Measurements from ENCODE around the gene PHOSPHO1.

The PHOSPHO1 gene

GRCh38 chr17:49204516-49204915 is 26.1 kb downstream of the PHOSPHO1 start:
- no peak for DNase-seq (ENCODE audit: low read depth)
- TF ChIP-seq POLR2A (IDR thresholded peaks at IDR 0.05; ENCODE audit: extremely low read depth, insufficient read length), result no peak
- no peak for TF ChIP-seq MYC (IDR thresholded peaks at IDR 0.05; ENCODE audit: low read depth, low read length)
- TF ChIP-seq MAX (IDR thresholded peaks at IDR 0.05; ENCODE audit: low read depth, low read length), result no peak
- no peak for TF ChIP-seq CTCF (IDR thresholded peaks at IDR 0.05; ENCODE audit: low read depth, low read length)
- H3K4me3 ChIP-seq (ENCODE audit: low read depth, low read length), result no peak overlapping the region

- DNase-seq (ENCODE audit: low read depth), result no peak
- TF ChIP-seq MAX (IDR thresholded peaks at IDR 0.05; ENCODE audit: low read depth, low read length) (no peak), CTCF (IDR thresholded peaks at IDR 0.05; ENCODE audit: low read depth, low read length) (no peak), MYC (IDR thresholded peaks at IDR 0.05; ENCODE audit: low read depth, low read length) (no peak), POLR2A (IDR thresholded peaks at IDR 0.05; ENCODE audit: extremely low read depth, insufficient read length) (no peak)
These were observed 26.8 kb downstream of the PHOSPHO1 start for GRCh38 chr17:49203796-49204195.

GRCh38 chr17:49201481-49201927 is 29.1 kb downstream of the PHOSPHO1 start:
- DNase-seq (ENCODE audit: low read depth), result no peak
- TF ChIP-seq CTCF (IDR thresholded peaks at IDR 0.05; ENCODE audit: low read depth, low read length) (no peak), MYC (IDR thresholded peaks at IDR 0.05; ENCODE audit: low read depth, low read length) (no peak), MAX (IDR thresholded peaks at IDR 0.05; ENCODE audit: low read depth, low read length) (no peak), POLR2A (IDR thresholded peaks at IDR 0.05; ENCODE audit: extremely low read depth, insufficient read length) (no peak)
- no peak overlapping the region for H3K4me3 ChIP-seq (ENCODE audit: low read depth, low read length)

More at GRCh38 chr17:49203796-49204195, 26.8 kb downstream of the PHOSPHO1 start:
- no peak overlapping the region for H3K4me3 ChIP-seq (ENCODE audit: low read depth, low read length)

- H3K4me3 ChIP-seq (ENCODE audit: low read depth, low read length), result no peak overlapping the region
- no peak for TF ChIP-seq MYC (IDR thresholded peaks at IDR 0.05; ENCODE audit: low read depth, low read length)
- peak; percentile 24 for DNase-seq (ENCODE audit: low read depth)
These were observed 30.0 kb downstream of the PHOSPHO1 start for GRCh38 chr17:49200423-49201083.

GRCh38 chr17:49198211-49198610 is 32.4 kb downstream of the PHOSPHO1 start:
- DNase-seq (ENCODE audit: low read depth), result no peak
- TF ChIP-seq MYC (IDR thresholded peaks at IDR 0.05; ENCODE audit: low read depth, low read length) (no peak), MAX (IDR thresholded peaks at IDR 0.05; ENCODE audit: low read depth, low read length) (no peak), CTCF (IDR thresholded peaks at IDR 0.05; ENCODE audit: low read depth, low read length) (no peak), POLR2A (IDR thresholded peaks at IDR 0.05; ENCODE audit: extremely low read depth, insufficient read length) (no peak)

GRCh38 chr17:49197346-49197998 is 33.1 kb downstream of the PHOSPHO1 start:
- H3K4me3 ChIP-seq (ENCODE audit: low read depth, low read length), result no peak overlapping the region
- no peak for DNase-seq (ENCODE audit: low read depth)
- TF ChIP-seq POLR2A (IDR thresholded peaks at IDR 0.05; ENCODE audit: extremely low read depth, insufficient read length), result no peak
- no peak for TF ChIP-seq CTCF (IDR thresholded peaks at IDR 0.05; ENCODE audit: low read depth, low read length)
- no peak for TF ChIP-seq MYC (IDR thresholded peaks at IDR 0.05; ENCODE audit: low read depth, low read length)
- TF ChIP-seq MAX (IDR thresholded peaks at IDR 0.05; ENCODE audit: low read depth, low read length), result no peak

More at GRCh38 chr17:49198211-49198610, 32.4 kb downstream of the PHOSPHO1 start:
- no peak overlapping the region for H3K4me3 ChIP-seq (ENCODE audit: low read depth, low read length)

Measured in NB4 (cell line).